ENCODE data around the gene FIGLA.
A peak's percentile ranks its signal among the peaks of the same experiment; 100 is the strongest.

The FIGLA gene

DNA sequence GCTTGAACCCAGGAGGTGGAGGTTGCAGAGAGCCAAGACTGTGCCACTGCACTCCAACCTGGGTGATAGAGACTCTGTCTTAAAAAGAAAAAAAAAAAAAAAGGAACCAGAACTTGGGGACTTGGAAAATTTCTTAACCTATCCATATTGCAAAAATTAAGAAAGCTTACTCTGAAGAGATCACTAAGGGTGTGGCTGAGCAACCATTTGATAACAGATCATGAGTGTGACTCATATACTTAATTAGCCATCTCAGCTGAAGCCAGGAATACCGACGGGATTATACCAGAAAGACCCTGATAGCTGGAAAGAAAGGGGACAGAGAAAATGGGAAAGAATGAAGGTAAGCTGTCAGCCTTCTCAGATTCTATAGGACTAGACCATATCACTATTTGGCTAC is 15.3 kb downstream of the FIGLA start:
- DNase-seq (ENCODE audit: low read depth in 2 of 2), result no peak

DNA sequence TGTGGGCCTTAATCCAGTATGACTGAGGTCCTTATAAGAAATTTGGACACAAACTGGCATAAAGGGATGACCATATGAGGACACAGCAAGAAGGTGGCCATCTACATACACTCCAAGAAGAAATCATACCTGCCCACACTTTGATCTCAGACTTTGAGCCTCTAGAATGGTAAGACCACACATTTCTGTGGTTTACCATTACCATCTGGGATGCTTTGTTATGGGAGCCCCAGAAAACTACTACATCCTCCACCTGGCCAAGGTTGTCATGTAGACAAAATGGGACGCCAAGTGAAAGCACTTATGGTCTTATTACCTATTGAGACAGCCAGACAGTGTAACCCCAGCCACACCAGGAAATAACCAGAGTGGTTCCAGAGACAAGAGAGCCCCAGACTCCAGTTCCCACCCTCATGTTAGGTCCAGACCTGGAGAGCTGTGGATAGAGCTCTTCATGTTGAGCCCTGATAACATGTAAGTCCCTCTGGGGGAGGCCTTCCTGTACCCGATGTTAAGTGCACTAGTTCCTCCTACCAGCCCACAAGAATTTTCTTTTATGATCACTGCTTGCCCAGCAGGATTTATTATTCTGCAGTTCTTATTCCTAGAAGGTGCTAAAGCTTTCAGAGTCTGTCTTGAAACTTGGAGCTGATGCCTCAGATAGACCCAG is 17.8 kb downstream of the FIGLA start:
- DNase-seq (ENCODE audit: low read depth in 2 of 2), result no peak

- DNase-seq (ENCODE audit: low read depth in 2 of 2), result no peak
These were observed 19.0 kb downstream of the FIGLA start for GRCh38 chr2:70771446-70771845.

GRCh38 chr2:70769450-70769849 is 21.0 kb downstream of the FIGLA start:
- DNase-seq (ENCODE audit: low read depth in 2 of 2), result no peak

- DNase-seq (ENCODE audit: low read depth in 2 of 2), result no peak
These were observed 21.8 kb downstream of the FIGLA start for GRCh38 chr2:70768590-70769085.

GRCh38 chr2:70767699-70768589 is 22.5 kb downstream of the FIGLA start, which contains the start of gene ADD2:
TSS of gene ADD2 (minus strand) at chr2:70768200. CDS start at chr2:70706408, 61,792 bp downstream.
- peak in 1 of 2 experiments; percentile 30 for DNase-seq (ENCODE audit: low read depth in 2 of 2)

DNA sequence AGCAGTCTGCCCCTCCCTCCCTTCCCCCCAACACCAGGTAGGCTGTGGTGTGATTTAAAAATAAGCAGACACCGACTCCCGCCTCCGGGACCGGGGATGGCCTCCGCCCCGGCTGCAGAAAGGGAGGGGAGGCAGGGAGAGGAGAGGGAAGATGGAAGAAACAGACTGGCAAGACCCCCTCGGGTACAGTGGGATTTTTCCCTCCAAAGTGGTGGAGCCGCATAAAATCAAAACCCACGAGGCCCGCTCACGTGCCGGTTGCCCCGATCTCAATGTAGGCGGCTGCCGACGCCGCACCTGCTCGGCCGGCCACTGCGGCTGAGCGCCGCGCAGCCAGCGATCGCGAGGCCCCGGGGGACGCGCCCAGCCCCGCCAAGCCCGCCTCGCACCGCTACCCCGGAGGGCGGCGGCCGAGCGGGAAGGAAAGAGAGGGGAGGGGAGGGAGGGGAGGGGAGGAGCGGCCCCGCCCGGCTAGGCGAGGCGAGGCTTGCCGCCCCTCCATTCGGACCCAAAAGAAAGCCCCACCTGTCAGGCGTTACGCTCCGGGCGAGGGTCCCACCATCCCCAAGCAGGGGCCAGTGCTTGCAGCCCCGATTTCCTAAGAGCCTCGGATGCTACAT is 23.3 kb downstream of the FIGLA start:
- peak in 1 of 2 experiments; percentile 5 for DNase-seq (ENCODE audit: low read depth in 2 of 2)

- no peak for DNase-seq (ENCODE audit: low read depth in 2 of 2)
These were observed 23.9 kb downstream of the FIGLA start for GRCh38 chr2:70766357-70767078.

- no peak for DNase-seq (ENCODE audit: low read depth in 2 of 2)
These were observed 24.9 kb downstream of the FIGLA start for GRCh38 chr2:70765507-70765906.

GRCh38 chr2:70759446-70759845 is 31.0 kb downstream of the FIGLA start:
- no peak for DNase-seq (ENCODE audit: low read depth in 2 of 2)

DNA sequence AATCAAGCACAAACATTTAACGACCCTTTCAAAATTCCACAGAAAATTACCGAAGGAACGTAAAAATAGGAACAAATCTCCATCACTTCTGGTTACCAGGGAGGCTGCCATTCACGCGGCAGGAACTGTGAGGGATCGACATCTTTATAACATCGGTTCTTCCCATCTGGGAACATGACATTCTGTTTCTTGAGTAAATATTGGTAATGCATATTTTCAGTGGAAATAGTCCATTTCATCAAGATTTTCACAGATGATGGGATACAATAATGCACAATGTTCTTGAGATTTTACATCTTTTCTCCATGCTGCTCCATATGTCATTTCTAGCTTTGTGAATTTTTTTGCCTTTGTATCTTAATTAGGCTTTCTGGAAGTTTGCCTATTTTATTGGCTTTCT is 32.5 kb downstream of the FIGLA start:
- no peak for DNase-seq (ENCODE audit: low read depth in 2 of 2)

DNA sequence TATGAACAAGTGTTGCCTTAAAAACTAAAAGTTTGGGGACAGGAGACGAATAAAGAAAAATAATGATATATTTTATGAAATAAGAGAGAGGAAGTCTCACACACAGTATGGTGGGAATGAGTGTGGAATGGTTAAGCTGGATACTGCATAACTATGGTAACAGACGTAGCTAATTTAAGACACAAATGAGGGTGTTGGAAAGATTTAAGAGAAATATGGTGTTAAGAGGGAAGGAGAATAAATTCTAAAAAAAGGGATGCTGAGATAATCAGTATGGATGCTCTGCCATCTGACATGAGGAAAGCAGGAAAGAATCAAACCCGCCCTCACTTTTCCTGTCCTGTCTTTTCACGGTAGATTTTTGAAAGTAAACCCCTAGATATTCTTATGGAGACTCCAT is 33.1 kb downstream of the FIGLA start:
- DNase-seq (ENCODE audit: low read depth in 2 of 2), result no peak

DNA sequence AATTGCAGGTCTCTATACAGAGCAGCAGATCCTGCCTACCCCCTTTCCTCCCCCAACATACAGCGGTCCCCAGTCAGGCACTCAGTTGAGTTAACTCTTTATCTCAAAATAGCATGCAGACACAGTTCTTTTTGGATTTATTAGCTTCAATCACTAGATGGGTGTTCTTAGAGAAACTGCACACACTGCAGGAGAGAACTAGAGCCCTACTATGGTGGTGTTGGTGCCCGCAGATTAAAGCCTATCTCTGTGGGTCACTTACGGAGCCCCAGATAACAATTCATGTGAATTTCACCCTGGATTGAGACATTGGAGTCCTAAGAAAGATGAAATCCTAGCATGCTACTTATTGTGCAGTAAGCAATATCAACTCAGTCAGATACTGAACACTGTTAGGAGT is 34.3 kb downstream of the FIGLA start:
- no peak for DNase-seq (ENCODE audit: low read depth in 2 of 2)

DNA sequence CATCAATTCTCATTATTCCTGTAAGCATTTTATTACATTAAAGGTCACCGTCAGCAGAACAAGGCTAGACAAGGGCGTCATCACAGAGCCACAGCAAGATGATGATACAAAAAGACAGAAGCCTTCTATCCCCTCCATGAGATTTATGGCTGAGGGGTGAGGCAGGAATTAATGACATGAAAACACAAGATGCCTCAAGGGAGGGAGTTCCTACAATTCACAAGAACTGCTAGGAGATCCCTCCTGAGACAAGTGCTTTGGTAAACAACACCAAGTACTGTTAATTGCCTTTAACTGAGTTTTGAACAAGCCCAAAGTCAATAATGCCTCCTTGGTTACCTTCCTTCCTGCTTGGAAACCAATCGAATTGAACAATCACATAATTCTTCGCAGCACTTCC is 36.5 kb downstream of the FIGLA start:
- no peak for DNase-seq (ENCODE audit: low read depth in 2 of 2)

DNA sequence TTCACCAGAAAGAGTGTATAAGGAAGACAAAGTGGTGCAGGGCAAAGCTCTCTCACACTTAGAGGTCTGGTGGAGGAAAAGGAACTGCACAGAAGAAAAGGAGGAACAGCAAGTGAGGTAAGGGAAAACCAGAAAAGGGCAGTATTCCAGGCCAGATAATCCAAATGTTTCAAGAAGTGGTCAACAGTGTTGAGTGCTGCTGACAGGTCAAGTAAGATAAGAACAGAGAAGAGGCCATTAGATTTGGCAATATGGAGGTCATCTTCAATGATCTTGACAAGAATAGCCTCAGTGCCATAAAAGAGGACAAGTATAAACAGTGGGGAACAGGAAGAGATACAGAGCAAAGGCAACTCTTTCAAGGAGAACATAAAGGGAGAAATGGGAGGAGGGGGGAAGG is 37.4 kb downstream of the FIGLA start:
- no peak for DNase-seq (ENCODE audit: low read depth in 2 of 2)

- no peak for DNase-seq (ENCODE audit: low read depth in 2 of 2)
These were observed 38.0 kb downstream of the FIGLA start for GRCh38 chr2:70752396-70752795.

GRCh38 chr2:70751881-70752280 is 38.6 kb downstream of the FIGLA start:
- DNase-seq (ENCODE audit: low read depth in 2 of 2), result no peak

DNA sequence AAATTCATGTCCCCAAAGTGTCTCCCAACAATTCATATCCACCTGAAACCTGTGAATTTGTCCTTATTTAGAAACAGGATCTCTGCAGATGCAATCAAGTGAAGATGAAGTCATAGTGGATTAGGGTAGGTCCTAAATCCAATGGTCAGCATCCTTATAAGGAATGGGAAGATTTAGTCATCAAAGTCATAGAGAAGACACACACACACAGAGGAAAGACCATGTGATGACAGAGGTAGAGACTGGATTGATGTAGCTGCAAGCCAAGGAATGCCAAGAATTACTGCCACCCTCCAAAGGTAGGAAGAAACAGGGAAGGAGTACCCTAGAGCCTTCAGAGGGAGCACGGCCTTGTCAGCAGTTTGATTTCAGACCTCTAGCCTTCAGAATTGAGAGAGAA is 40.1 kb downstream of the FIGLA start:
- no peak for DNase-seq (ENCODE audit: low read depth in 2 of 2)

DNA sequence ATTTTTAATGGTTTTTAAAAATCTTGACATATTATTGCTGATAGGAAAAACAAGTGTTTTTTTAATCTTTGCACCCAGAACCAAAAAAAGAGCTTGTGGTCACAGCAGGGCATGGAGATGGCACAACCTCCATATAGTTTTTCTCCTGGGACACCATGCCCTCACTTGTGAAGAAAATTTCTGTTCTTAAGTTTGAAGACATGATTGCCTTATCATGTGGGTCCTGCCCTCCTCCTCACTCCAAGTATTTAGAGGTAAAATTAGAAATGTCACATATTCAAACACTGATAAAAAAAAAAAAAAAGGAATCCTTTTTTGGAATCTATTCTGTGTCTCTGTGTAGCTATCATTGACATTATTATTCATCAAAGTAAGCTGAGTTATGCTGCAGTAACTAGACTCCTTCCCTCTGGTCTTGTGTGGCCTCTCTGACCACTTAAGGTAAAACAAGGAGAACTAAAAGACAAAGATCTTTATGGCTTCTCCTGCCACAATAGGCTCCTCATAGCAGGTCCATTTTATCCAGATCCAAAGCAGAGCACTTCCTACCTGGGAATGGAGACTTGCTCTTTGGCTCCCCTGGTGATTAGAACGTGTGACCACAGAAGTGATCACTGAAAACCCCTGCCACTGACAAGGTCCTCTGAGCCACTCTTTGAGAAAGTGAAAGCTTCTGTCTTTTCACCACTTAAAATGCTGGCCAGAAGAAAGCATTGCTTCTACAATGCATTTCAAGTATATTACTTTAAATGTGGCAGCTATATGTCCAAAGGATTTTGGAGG is 42.2 kb downstream of the FIGLA start:
- no peak for DNase-seq (ENCODE audit: low read depth in 2 of 2)

GRCh38 chr2:70747284-70747683 is 43.2 kb downstream of the FIGLA start:
- no peak for DNase-seq (ENCODE audit: low read depth in 2 of 2)

All from stimulated activated CD4-positive, alpha-beta T cell treated with anti-CD3 and anti-CD28 coated beads, Interleukin-12 subunit alpha, Interleukin-12 subunit beta, amount 100 ng/mL, for 24 hours (primary cell).